Endothelial cell of hepatic sinusoid (primary cell): ENCODE results near the gene GAD2.

Experiments
- in situ Hi-C: cut with HindIII; loops from 2 replicates; pipeline ENCODE4 v1.10.0; 2017; ENCODE audit warnings: low sequenced_read_pairs

The GAD2 gene

DNA sequence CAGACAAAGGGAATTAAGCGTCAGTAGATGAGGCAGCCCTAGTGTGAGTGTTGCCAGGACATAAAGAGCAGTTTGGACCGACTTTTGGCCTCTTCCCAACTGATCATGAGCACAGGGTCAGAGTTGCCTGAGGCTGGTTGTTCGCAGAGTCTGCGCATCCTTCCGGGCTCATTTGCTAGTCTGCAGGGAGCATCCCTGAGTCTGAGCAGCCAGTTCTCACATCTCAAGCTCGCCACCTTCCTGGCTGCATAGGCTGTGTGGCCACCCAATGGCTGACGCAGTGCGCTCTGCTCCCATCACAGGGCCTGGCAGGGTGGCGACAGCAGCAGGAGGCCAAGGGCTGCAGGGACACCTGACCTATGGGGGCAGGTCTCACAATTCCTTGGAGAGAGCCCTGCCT, 5.0 kb downstream of the GAD2 start:
- in situ Hi-C loops, result no loop called here

DNA sequence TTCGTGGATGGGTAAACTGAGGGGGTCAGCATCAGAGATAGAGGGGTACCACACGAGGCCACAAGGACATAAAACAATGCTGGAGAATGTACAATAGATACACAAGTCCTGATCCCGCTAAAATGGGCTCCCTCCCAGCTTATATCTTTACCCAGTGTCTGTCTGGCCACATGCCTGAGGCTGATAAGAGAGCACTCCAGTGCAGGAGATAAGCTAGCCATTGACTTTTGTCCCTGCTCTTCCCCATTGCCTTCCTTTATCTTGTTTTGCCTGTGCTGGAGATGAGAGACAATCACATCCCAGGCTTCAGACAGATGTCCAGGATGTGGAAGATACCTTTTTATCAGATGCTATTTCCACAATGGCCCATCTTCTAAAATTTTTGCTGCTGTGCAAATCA, 6.0 kb downstream of the GAD2 start:
- in situ Hi-C loops, result no loop called here

DNA sequence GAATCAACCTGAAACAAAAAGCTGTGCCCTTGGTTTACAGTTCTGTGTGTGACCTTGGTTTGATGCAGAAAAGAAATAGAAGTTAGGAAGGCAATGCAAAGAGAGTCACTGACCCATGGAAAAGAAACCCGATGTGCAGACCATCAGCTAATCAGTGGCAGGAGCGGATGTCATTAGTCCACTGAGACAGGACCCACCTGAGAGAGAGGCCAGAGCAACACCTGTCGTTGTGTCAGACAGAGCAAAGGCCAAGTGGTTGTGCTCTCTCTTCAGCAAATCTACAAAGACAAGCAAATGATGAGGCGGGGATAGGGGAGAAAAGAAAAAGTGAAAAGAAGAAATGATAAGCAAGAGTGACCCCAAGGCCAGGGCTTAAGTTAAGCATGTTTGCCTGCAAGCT, 8.7 kb downstream of the GAD2 start:
- in situ Hi-C loops, result no loop called here

DNA sequence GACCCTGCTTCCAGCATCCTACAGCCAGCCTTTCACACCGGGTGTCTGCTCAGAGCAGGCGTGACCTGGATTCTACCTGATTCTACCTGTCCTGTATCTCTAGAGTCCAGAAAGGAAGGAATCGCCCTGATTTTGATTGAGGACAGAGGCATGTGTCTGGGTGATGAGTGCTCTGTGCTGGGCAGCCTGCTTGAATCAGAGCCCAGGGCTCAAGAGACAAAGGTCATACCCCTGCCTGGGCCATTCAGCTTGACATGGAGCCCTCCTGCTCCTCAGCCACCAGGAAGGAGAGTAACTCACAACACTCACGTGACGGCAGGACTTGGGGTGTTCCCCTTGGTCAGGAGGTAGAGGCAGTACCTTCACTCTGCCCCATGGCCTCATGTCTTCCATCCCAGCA, 11.2 kb downstream of the GAD2 start:
- in situ Hi-C loops, result no loop called here

DNA sequence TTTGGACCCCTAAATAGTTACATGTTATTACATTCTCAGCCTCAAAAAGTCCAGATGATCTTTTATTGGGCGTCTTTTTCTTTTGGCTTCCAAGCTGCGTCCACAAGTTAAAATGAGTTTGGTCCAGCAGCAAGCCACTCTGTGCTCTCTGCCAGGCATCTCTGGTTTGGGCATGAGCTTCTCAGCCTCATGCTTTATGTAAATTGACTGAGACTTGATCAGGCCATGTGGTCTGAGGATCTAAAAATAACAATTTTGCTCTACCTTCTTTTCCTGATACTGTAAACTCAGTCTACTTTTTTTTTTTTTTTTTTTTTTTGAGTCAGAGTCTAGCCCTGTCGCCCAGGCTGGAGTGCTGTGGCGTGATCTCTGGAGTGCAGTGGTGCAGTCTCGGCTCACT, 15.6 kb downstream of the GAD2 start:
- in situ Hi-C loops, result no loop called here

DNA sequence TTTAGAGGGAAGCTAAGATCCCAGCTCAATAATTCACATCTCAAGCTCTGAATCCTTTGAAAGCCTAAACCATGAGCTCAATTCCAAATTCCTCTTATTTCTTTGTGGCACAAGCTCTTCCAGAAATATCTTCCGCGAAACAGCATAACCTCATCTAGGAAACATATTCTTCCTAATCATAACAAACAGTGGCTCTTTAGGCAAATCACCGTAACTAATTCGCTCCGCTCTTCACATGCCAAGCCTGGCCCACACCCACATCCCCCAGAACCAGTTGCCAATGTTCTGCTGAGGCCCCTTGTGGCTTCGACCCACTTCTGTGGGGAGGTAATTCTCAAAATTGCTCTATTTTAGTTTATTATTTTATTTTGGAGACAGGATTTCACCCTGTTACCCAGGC, 19.2 kb downstream of the GAD2 start:
- in situ Hi-C loops, result no loop called here

DNA sequence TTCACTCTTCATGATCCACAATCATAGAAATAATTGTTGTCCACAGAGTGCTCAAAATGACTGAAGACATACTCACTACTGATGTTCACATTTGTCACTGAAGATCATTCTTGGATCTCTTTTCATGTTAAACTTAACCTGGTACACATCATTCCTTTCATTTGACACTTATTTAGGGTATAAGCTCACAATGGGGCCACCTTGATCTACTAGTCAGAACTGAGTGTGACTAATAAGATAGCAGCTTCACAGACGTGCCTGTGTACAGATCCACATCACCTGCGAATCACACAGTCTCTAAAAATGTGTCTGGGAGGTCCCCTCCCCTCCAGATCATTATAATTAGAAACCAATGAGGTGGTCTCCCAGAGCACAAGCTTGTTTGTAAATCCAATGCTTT, 21.8 kb downstream of the GAD2 start:
- in situ Hi-C loops, result no loop called here

DNA sequence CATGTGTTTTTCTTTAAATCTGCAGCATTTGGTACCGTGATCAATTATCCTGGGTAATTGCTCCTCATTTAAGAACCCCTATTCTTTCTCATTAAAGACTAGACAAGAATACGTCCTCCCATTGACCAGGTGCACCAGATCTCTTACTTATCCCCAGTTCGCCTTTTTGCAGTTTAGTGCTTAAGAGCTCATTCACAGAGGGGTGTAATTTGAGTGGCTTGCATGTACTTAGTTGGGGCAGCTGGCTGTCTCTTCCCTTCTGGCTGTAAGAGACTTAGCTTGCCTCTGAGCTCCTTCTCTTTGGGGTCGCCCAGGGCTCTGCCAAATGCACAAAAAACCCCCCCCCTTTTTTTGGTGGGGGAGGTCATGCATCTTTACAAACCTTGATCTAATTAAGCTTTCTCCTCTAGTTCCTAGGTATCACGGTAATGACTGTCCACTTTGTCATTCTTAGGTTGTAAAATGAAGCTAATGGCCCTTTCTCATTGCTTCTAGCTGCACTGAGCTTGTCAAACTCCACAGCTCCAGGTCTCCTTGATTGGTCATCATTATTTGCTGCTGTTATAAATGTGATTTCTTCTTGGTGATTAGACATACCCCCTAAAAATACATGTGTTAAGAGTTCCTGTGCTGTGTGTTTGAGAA, 26.3 kb downstream of the GAD2 start:
- in situ Hi-C loops, result no loop called here

DNA sequence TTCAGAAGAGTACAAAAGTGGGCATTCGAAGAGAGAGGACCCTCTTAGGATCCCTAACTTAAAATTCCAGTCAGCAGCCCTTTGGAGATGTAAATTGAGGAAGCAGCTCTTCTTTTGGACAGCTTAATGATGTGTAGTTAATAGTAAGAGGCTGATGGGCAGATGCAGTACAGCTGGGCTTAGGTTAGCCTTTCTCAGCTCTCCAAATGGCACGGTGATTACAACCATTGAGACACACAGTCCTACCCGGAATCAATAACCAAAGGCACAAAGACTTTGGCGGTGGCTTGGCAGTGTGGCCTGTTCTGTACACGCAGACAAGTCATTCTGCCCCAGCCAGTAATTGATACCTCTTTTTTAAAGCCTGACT, 26.8 kb downstream of the GAD2 start:
- in situ Hi-C loops, result no loop called here

DNA sequence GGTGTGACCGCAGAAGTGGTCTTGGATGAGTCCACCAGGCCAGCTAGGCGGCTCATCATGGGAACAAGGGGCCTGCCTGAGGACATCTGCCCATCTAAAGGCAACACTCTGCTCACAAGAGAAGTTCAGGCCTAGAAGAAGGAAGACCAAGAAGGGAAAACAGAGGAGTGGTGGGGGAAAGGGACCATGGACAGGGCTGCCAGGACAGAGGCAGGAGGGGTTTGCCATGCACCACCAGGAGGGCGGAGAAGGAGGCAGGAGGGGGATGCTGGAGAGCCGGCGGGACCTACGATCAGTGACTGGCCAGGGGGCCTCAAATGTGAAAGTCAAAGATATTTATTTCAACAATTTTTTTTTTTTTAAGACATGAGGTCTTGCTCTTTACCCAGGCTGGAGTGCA, 33.1 kb downstream of the GAD2 start:
- in situ Hi-C loops, result no loop called here

DNA sequence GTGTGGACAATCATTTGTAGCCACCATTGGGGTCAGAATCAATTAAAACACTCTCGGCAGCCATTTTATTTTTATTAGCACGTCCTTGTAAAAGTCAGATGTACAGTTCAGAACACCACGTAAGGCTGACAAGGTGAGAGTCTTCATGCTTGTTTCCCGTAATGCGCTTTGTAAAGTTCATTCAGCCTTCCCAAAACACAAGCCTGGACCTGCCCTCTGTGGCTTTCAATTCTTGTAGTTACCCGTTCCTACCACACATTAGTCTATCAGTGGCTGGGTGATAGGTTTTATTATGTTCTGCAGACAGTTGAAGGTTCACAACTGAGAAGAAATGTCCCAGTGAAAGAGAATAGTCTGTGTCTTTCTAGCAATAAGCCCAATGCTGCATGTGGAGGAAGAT, 35.4 kb downstream of the GAD2 start:
- in situ Hi-C loops, result no loop called here

DNA sequence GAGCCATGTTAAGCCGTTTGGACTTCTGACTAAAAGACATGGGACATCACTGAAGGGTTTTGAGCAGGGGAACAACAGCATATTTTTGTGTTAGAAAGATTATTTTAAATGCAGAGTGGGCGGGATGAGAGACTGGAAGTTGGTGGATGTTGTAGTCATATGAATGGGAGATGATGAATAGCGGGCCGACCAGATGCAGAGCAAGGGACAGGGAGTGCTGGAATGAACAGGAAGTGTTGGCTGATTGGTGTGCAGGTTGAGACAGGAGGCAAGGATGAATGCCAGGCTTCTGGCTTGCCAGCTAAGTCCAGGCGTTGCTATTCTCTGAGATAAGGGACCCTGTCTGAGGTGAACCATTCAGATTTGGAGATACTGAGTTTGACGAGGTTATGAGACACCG, 38.0 kb downstream of the GAD2 start:
- in situ Hi-C loops, result no loop called here

DNA sequence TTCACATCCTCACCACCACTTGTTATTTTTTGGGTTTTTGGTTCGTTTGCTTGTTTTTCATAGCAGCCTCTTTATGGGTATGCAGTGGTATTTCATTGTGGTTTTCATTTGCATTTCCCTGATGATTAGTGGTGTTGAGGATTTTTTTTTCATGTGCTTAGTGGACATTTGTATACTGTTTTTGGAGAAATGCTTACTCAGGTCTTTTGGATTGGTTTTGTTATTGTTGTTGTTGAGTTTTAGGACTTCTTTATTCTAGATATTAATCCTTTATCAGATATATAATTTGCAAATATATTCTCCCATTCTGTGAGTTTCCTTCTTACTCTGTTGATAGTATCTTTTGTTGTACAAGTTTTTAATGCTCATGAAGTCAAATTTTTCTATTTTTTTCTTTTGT, 42.8 kb downstream of the GAD2 start:
- in situ Hi-C loops, result no loop called here

DNA sequence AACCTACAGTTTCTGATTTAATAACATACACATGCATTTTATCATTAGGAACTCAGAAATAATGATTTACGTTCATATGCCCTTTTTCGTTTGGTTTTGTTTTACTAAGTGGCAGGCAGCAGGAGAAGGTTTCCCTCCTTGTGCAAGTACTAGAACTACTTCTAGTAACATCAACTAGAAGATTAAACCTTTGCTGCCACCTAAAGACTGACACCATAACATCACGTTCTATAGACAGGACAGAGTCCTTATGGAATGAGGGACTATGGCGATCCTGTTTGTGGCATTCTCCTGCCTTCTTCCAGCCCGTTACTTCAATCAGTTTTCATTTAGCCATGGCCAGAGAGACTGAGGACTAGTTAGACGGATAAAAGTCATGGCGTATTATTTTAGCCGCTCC, 53.2 kb downstream of the GAD2 start:
- in situ Hi-C loops, result no loop called here

DNA sequence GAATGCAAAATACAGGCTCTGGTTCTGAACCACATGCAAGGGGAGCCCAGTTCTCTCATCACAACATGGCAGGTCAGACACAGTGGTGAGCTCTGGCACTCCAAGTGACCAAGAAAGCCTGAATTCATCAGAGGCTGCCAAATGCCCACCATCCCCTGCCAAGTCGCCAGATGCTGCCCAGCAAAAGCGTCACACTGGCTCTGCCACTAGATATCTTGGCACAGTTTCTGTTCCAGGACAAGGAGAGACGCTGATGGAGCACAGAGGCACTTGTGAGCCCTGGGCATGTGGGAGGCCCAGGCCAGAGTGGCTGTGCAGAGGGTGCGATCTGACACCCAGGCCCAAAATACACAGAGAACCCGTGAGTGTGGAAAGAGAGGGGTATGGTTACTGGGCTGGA, 57.8 kb downstream of the GAD2 start:
- in situ Hi-C loops, result no loop called here

DNA sequence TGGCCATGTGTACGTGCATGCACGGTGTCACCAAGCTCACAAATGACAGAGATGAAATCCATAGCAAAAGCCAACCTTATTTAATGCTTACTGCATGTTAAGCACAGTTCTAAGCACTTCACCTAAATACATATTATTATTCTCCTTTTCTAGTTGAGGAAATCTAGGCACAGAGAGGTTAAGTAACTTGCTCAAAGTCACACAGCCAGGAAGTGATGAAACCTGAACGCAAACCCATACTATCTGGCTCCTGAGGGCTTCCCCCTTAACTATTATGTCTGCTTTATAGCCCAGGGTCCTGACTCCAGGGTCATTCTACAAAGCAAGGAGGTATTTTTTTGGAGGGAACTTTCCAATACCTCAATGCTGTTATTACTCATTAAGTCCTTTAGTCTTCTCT, 61.7 kb downstream of the GAD2 start:
- in situ Hi-C loops, result no loop called here

DNA sequence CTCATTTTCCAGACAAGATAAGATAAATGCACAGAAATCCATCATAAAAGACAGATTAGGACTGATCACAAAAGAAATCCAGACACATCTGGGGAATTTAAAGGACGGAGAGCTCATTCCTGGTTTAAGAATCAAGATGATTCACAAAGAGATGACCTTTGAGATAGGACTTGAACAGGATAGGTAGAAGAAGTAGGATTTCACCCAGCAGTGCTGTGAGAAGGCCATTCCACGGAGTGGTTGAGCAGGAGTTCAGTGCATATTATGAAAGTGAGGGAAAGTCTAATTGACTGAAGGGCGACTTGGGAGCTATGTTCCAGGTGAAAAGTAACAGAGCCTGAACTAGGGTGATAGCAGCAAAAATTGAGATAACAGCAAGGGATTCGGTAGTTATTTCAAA, 73.7 kb downstream of the GAD2 start:
- in situ Hi-C loops, result no loop called here

DNA sequence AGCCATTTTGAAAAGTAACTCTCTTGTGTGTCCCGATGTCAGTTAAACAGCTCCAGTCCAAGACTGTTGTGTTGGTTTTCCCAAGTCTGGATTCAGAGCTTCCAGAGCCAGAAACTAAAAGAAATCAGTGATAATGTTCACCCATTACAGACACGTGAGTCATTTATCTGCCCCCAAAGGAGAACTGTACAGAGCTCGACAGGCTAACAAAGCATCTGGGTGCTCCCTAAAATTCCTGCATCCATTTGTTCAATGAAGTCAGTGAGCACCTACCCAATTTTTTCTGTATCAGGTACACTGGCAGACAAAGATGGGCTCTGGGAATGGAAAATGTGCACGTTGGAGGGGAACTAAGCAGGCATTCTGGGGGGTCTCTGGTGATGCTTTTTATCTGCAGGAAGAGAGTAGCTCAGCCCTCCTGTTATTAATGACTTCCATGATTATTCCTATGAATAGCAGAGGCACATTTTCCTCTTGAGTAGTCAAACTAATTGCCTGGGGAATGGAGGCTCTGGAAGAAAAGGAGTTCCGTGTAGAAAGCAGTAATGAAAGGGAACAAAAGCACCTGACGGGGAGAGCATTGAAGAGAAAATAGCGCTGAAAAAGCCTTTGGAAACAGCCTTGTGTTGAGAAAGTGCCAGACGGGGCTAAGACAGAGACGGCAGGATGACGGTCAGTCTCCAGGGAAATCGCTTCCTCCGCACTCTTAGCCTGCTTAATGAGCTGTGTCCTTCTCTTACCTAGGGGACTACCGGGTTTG, 75.3 kb downstream of the GAD2 start:
- in situ Hi-C loops, result no loop called here

DNA sequence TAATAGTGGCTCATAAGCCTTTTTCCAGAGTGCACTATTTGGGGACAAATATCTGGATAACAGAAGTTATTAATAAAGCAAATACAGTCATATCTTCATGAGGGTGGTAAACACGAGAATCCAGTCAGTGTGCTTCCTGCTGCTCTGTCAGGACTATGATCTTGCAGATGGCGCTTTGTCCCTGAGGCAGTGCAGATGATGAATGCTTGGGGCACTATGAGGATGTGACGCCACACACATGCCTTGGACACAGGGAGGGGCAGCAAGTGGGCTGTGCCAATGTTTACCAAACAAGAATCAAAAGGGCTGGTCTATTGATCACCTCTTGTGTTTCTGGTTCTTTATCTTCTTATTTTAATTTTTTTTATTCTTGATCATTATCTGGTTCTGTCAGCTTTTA, 79.8 kb downstream of the GAD2 start:
- in situ Hi-C loops, result no loop called here

DNA sequence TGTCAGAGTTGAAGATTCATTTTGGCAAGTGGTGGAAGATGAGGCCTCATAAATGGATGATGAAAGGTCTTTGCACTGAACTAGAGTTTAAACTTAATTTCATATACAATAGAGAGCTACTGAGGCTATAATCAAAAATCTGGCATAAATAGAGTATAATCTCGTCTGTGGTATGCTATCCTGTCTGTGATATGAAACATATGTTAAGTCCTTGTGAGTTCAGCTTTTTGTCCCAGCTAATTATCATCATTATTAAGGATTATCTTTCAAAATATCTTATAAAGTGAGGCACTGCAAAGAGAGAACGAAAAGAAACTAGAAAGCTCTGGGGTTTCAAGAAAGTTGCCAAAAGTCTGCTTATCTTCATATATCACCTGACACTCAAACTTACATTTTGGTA, 83.4 kb downstream of the GAD2 start:
- in situ Hi-C loops, result loop anchor here (25.0 kb wide), 1 partner anchor 438 kb away; no protein-coding TSS in a partner anchor

DNA sequence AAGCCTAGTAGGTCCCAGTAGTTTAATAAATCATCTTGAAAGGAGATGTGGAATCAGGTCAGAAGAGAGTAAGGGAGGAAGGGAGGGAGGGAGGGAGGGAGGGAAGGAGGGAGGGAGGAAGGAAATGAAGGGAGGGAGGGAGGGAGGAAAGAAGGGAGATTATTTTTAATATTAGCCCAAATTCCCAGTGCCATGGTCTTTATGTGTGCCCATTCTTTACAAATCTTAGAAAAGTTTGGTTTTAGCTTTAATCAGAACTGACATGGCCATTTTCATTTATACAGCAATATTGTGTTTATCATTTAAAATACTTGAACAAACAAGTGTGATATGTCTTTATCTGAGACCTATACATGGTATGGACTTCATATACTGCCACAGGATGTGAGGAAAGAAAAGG, 86.8 kb downstream of the GAD2 start:
- in situ Hi-C loops, result loop anchor here (25.0 kb wide), 1 partner anchor 441 kb away; no protein-coding TSS in a partner anchor

DNA sequence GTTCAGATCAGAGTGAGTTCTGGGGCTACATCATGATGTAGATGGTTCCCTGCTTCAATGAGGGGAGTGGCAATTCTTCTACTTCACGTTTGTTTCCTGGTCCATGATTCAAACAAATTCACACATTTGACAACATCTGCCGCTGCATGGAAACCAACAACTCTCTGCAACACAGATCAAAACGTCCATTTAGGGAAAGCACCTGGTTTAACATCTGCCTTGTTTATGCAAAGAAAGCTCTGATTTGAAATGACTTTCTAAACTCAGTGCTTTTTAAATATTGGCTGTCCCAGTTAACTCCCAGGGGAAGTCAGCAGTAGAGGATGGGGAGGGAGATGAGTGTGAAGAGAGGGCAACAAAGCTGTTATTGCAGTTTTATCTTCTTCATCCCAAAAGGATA, 93.8 kb downstream of the GAD2 start:
- in situ Hi-C loops, result loop anchor here (25.0 kb wide), 1 partner anchor 448 kb away; no protein-coding TSS in a partner anchor
